NCI-H1930 (cell line): Measurements from ENCODE around the gene TRIM2.
"Not testable (repeated sequence)": the region's sequence is repeated elsewhere in the genome, so short reads cannot be mapped to it uniquely, and the experiment has no call there.

Experiments
- DNase-seq, 2 experiments: peaks; one replicate each; lab custom pipeline; 2025; lab: John Stamatoyannopoulos, UW

The TRIM2 gene

DNA sequence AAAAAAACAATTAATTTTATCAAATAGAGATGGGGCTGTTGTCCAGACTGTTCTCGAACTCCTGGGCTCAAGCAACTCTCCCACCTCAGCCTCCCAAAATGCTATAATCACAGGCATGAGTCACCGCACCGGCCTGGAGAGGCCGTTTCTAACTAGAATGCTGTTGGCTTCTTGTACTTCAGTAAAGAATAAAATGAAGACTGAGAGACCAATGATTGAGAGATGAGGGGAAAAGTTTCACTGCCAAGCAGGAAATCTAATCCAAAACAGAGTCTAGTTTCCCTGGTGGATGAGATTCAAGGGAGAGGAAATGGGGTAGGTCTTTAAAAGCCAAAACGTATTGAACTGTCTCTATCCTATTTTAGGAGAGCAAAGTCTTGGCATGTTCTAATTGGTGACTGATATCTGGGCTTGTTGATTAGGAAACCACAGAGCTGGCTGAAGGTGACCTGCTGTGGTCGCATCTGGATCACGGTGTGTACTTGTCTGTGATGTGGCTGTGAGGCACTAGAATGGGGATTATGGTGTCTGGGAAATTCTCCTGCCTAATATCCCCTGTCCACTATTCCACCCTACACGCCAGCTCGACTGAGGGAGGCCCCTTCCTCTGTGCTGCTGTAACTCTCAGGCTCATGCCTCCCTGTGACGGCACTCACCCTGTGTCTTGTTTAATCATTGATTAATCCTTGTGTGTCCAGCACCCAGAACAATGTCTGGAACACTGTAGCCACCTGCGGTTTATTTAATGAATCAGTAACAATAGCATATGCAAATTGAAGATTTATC, 15.0 kb upstream of the TRIM2 start:
- no peak for DNase-seq

DNA sequence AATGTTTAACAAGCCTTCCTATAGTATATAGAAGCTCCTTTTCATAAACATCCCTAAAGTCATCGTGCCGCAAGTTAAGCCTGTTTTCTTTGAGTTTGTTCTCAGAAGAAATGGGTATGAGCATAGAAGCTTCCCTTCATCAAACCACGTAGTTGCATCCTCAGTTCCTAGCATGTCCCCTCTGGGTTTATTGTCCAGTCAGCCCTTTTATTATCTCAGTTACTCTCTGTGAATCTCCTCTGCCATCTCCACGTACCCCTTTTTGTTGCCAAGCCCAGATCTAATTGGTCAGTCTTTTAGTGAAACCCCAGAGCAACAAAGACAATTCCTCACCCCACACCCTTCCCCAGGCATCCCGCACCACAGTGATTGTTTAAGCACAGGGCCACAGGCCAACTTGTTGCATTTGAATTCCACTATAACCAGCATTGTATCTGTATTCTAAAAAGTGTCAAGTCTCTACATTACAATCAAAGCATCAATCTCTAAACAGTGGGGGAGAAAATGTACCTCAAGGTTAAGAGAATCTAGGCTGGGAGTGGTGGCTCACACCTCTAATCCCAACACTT, 12.4 kb upstream of the TRIM2 start:
- no peak for DNase-seq

DNA sequence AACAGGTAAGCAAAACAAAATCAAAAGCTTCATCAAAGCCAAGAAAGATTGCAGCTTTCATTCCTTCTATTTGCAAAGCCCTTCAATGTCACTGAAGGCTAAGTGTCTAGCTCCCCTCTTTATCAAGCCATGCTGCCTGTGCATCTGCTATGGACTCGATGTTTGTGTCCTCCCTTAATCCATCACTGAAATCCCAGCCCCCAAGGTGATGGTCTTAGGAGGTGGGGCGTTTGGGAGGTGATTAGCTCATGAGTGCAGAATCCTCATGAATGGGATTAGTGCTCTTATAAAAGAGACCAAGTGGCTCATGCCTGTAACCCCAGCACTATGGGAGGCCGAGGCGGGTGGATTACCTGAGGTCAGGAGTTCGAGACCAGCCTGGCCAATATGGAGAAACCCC, 6.9 kb upstream of the TRIM2 start:
- no peak for DNase-seq

DNA sequence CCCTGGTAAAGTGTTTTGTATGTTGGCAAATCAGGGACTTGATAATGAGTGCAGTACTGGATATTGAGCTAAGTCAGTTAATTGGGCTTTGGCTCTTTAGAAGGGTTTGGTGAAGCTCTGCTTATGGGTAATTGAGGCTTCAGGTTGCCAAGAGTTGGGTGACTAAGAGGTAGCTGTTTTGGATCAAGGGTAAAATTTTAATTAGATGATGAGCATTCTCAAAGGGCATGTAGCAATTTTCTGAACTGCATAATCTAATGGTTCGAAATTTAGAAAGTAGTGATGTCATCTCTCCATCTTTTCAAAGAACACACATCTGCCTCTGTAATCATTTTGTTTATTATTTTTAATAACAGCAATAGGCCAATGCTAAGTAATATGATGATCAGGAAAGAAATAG, 5.5 kb upstream of the TRIM2 start:
- no peak for DNase-seq

DNA sequence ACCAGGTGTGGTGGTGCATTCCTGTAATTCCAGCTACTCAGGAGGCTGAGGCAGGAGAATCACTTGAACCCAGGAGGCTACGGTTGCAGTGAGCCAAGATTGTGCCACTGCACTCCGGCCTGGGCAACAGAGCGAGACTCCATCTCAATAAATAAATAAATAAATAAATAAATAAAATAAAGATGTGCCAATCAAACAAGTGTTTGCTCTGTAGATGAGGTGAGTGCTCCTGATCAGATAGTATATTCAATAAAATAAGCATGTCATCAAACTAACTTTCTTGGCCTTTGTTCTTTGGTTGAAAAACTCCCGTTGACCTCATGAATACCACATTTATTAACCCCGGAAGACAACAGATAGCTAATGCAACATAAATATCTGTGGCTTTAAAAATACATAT, 497 bp upstream of the TRIM2 start:
- DNase-seq, result not testable (repeated sequence)

DNA sequence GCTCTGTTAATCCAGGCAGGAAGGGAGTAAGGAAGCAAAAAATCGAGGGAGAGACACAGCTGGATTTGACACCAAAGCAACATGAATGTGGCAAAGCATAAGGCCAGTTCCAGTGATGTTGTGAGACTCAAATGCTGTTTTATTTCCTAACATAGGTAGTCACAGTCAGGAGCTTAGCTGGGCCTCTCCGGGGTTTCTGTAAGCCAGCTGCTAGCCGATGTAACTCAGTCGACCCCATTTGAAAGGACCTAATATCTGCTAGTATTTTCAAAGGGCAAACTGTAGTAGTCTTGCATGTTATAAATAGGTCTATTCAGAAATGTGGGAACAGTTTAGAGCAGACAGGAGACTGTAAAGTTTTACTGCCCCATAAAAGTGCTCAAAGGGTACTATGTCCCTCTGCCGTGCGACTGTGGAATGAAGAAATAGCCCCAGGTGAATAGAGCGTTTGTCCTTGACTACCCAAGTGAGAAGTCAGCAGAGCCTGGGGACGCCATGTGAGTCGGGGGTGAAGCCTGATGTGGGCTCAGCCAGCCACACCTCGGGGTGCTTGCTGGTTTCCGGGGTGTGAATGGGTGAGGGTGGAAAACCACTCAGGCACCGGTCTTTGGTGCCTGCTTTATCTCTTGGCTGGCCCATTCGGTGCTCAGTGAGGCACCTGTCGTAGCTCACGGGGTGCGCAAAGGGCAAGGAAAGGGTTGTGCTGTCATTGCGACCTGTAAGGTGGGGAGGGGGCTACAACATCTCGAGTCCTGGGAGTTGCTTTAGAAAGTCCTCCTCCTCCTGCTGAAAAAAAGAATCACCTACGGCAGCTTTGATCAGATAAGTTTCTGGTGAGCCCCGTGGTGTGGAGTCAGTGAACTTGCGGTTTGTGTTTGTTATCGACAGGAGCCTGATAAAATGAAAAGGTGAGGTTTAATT, 745 bp downstream of the TRIM2 start:
- DNase-seq, result no peak

DNA sequence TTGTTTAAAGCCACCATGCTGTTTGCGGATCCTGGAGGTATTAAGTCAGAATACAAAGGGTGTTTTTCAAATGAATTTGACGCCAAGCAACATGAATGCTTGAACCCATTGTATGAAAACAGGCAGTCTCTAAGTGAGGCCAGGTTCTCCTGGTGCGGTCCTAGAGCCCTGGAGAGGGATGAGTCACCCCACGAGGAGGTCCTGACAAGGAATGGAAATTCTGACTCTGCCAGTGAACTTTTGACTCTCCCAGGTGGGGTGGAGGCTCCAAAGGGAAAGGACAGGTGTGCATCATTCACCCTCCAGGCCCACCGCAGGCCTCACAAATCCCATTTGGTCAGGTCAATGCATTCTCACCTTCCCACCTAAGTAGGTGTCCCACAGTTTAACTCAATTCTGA, 1.5 kb downstream of the TRIM2 start:
- DNase-seq, result no peak

DNA sequence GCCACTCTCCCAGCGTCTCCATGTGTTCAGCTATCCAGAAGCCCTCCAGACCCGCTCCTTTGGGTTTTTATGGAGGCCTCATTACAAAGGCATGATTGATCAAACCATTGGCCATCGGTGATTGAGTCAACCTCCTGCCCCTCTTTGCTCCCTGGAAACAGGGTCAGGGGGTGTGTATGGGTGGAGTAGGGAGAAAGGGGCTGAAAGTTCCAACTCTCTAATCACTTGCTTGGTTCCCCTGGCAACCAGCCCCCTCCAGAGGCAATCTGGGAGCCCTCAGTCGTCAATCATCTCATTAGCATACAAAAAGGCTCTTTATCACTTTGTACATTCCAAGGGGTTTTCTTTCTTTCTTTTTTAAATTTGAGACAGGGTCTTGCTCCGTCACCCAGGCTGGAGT, 2.3 kb downstream of the TRIM2 start:
- no peak for DNase-seq

DNA sequence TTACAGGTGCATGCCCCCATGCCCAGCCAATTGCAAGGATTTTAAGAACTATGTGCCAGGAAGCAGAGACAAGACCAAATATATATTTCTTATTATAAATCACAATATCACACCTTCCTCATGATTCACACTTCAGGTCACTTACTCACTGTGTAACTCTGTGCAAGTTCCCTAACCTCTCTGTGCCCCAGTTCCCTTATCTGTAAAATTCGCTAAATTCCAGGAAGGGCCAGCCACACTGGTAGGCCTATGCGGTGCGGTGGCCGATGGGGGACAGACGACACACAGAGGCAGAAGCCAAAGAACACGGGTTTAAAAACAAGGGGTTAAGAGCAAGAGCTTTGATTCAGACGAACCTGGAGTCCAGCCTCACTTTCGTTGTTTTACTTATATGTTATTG, 2.8 kb downstream of the TRIM2 start:
- DNase-seq, result no peak

DNA sequence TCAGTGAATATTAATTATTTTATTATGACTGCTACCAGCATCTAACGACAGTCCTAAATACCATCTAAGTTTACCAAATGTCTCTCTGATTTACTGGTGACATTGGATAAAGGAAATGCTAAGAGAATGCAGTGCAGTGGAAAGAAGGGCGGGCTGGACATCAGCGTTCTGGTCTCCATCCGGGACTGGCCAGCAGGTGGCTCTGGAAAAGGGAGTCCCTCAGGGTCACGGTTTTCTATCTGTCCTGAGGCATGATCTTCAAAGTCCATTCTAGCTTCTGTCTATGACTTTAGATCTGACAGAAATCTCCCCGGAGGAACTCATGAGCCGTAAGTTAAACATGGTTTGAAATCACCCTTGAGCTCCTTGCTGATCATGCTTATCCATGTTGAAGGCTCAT, 3.3 kb downstream of the TRIM2 start:
- DNase-seq, result no peak

DNA sequence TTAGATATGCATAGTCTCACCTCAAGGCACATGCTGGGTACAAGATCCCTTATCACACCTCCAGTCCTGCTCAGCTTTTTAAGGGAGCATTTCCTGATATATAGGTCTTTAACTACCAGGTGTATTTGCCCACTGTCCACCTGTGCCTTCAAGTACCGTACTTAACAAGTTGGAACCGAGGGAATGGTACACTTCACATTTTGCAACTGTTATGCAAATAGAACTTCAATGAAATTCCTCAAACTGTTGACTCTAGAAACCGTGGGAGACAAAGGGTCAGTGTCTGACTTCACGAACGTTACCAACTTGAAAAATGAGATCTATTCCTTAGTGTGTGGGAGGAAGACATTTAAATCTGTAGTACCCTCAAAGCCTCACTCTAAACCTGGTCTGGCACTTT, 5.2 kb downstream of the TRIM2 start:
- DNase-seq, result no peak

DNA sequence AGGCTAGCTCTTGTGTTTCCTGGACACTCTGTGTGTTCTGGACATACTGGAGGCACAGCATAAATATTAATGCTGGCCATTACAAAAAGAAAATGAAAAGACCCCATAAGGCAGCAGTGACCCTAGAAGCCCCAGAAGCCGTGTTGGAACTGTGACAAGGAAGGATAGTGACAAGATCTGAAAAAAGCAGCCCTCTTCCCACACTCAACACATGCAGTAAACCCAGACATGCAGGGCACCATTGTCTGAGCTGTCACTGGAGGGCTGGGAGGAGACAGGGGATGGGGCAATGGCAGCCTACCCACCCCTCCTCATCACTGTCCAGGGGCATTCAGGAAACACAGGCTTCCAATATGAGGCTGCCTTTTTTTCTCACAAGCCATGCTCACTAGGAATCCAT, 6.5 kb downstream of the TRIM2 start:
- DNase-seq, result no peak

DNA sequence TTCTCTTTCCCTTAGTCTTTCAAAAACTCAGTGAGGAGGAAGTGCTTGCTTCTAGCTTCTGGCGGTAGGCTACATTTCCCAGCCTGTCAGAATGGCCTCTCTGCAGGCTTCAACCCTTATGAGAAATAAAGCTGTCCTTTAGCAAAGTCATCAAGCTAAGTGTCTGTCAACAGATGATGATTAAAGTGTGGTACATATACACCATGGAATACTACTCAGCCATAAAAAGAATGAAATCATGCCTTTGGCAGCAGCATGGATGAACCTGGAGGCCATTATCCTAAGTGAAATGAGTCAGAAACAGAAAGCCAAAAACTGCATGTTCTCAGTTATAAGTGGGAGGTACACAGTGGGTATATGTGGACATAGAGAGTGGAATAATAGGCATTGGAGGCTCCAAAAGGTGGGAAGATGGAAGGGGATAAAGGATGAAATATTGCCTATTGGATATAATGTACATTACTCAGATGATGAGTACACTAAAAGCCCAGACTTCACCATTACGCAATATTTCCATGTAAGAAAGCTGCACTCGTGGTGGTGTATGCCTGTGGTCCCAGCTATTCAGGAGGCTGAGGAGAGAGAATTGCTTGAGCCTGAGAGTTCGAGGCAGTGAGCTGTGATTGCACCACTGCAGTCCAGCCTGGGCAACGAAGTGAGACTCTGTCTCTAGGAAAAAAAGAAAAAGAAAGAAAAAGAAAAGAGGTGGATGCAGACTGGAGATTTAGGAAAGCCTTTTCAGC, 7.9 kb downstream of the TRIM2 start:
- no peak for DNase-seq

DNA sequence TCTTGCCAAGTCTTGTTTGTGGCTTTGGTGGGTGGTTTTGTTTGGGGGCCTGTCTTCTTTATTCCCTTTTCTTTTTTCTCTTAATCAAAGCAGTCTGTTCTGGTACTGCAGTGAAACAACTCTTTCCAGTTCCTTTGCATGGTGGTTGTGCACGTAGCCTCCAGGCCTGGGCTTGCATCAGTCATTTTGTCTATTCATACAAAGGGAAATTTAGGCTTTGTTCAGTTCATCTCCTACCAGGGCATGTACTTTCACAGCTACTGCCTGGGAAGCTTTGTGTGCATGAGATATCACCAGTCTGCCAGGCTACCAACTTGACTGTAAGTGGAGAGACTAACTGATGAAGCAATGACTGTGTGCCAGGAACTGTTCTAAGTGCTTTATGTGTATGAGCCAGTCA, 8.5 kb downstream of the TRIM2 start:
- no peak for DNase-seq

DNA sequence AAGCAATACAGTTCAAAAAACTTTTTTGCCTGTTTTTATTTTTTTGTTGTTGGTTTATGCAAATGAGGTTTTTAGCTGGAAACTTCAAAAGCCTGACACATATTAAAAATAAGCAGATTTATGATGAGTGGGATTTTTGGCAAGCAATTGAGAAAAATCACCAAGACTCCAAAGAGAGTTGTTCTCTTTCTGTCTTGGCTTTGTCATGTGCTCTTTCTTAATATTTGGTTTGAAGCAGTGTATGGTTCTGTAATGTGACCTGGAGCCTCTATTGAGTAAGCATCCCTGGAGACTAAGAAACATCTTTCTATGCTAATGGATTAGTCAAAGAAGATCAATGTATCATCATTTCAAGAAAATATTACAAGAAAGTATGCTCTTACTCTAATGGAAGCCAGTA, 11.7 kb downstream of the TRIM2 start:
- DNase-seq, result no peak

DNA sequence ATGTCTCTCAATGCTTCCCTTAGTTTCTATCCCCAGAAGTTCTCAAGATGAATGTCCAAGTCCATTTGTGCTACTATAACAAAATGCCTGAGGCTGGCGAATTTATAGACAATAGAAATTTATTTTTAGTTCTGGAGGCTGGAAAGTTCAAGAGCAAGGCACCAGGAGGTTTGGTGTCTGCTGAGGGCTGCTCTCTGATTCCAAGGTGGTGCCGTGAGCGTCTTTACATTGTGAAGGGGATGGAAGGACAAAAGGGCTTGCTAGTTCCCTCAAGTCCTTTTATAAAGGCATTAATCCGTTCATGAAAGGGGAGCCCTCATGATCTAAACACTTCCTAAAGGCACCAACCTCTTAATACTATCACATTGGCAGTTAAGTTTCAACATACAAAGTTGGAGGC, 12.3 kb downstream of the TRIM2 start:
- no peak for DNase-seq

DNA sequence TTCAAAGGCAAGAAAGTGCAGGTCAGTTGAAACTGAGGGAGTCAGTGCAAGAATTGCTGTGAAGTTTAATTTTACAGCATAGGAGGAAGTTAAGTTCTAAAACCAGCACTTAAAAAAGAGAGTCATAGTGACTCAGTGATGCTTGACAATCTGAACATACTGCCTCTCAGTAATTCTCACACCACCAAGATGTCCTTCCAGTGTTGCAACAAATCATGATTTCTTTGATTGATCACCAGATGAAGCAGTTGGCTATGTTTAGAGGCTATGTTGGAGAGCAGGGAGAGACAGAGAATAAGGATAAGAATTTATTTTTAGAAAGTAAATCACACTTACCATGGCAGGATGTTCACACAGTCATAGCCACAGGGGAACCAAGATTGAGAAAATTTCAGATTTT, 13.2 kb downstream of the TRIM2 start:
- DNase-seq, result no peak

DNA sequence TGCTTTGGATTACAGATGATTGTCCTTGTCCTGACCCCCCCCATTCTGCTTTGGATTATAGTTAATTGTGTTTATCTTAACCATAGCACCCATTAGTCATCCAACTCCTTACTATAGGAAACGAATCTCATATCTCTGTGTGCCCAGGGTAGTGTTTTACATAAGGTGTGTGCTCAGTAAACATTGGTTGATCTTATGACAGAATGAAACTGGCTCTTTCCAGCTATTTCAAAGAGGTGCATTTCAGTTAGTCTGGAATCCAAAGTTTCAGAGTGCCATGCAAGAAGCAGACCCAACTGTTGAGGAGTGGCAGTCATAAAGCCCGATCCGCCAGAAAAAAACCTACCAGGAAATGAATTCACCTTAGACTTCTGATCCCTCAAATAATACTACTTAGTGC, 14.7 kb downstream of the TRIM2 start:
- no peak for DNase-seq

DNA sequence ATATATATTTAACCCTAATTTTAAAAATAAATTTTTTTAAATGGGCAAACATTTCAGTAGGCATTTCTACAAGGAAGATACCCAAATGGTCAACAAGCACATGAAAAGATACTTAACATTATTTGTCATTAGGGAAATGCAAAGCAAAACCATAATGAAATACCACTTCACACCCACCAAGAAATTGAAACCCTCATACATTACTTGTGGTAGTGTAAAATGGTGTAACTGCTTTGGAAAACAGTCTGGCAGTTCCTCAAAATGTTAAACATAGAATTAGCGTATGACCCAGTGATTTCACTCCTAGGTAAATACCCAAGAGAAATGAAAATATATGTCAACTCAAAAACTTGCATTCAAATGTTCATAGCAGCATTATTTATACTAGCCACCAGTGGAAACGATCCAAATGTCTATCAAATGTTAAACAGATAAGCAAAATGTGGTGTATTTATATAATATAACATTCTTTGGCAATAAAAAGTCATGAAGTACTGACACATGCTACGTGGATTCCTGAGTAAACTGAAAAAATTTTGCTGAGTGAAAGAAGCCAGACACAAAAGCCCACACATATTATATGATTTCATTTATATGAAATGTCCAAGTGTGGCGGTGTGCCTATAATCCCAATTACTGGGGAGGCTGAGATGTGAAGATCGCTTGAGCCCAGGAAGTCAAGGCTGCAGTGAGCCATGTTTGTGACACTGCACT, 16.6 kb downstream of the TRIM2 start:
- no peak for DNase-seq

DNA sequence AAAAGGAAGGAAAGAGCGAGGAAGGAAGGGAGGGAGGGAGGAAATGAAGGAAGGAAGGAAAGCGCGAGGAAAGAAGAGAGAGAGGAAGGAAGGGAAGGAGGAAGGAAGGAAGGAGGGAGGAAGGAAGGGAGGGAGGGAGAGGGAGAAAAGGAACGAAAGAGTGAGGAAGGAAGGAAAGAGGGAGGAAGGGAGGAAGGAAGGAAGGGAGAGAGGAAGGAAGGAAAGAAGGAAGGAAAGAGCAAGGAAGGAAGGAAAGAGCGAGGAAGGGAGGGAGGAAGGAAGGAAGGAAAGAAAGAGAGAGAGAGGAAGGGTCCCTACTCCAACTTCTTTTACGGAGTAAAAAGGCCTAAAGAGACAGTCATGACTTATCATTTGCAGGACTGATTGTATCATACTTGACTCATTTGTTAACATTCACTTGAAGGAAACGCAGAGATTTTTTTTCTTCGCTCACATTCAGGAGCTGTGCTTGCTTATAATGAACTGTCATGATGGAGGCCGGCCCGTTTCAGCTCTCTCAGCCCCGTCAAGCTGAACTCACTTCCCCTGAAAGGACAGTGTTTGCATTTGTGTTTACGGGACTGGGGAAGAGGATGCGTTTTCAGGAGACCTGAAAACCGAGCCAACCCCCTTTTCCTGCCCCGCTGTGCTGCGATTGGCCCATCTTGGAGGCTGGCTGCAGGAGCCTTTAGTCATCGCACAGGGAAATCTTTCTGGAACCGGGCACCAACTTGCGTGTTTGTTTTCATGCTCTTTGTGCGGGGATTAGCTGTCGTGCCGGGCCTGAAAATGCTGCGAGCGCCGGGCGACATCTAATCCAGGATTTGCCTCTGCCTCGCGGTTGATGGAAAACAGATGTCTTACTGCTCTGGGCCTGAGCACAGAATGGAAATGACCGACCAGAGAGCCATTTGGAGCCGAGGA, 17.8 kb downstream of the TRIM2 start:
- DNase-seq, result no peak
